T-helper 2 cell treated with Interferon-gamma antibody and Interleukin-4, amounts not matched to agents 100 ng/mL and 5 ng/mL, for 36 hours (primary cell): ENCODE results near the gene ASRGL1. TPM values are rescaled to one million over a fixed set of nuclear protein-coding genes. Genes with fewer than 3 reads are reported as not detected.

Experiments used
- intact Hi-C: fragments of 100-400 bp; cut with micrococcal nuclease; formaldehyde crosslinking; loops from one replicate; pipeline ENCODE4 v1.15.1; 2023
- total RNA-seq: library from RNA; stranded (reverse); gene quantifications from 2 replicates; pipeline ENCODE4 v1.2.3, GENCODE V29; 2022

Gene ASRGL1
- total RNA-seq, 1 donor from 2014 or later, result 11.3 TPM

- intact Hi-C loops, result loop anchor here (10.0 kb wide), 1 partner anchor 473 kb away; no protein-coding TSS in a partner anchor
Observed at GRCh38 chr11:62391642-62392425, 54.6 kb downstream of the ASRGL1 start.

- intact Hi-C loops, result loop anchor here (10.0 kb wide), 1 partner anchor 472 kb away; no protein-coding TSS in a partner anchor
Observed at GRCh38 chr11:62392506-62392905, 55.3 kb downstream of the ASRGL1 start.

DNA sequence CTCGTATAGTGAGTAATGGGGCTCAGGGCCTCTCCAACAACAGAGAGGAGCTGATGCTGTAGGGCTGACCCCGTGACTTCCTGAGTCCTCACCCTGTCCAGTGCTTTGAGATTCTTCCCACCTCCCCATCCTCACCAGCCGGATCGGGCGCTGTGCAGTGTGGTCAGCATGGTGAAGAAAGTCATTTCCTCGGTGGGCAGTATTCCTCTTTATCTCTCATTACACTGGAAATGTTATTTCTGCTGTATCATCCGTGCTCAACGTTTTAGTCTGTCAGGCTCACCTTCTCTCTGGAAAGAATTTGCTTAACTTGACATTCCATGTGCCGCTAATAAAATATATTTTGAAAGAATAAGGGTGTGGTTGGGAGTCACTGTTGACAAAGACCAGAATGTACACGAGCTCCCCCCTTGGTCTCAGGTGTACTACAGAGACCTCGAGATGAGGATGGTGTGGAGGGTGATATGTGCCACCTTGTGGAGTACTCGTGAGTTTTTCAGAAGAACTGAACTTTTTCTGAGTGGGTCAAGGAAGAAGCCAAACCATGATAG lies 55.9 kb downstream of the ASRGL1 start:
- intact Hi-C loops, result loop anchor here (10.0 kb wide), 1 partner anchor 472 kb away; no protein-coding TSS in a partner anchor

DNA sequence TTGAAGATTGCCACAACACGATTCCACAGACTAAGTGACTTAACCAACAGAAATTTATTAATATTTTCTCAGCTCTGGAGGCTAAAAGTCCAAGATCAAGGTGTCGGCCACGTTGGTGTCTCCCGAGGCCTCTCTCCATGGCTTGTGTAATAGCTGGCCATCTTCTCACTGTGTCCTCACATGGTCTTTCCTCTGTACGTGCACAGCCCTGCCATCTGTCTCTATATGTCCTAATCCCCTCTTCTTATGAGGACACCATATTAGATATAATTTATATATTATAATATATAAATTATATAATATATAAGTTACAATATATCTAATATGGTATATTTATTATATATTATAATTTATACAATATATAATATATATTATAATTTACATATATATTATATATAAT lies 56.5 kb downstream of the ASRGL1 start:
- intact Hi-C loops, result loop anchor here (1.0 to 10.0 kb wide), 2 partner anchors 167 to 471 kb away; no protein-coding TSS in a partner anchor

DNA sequence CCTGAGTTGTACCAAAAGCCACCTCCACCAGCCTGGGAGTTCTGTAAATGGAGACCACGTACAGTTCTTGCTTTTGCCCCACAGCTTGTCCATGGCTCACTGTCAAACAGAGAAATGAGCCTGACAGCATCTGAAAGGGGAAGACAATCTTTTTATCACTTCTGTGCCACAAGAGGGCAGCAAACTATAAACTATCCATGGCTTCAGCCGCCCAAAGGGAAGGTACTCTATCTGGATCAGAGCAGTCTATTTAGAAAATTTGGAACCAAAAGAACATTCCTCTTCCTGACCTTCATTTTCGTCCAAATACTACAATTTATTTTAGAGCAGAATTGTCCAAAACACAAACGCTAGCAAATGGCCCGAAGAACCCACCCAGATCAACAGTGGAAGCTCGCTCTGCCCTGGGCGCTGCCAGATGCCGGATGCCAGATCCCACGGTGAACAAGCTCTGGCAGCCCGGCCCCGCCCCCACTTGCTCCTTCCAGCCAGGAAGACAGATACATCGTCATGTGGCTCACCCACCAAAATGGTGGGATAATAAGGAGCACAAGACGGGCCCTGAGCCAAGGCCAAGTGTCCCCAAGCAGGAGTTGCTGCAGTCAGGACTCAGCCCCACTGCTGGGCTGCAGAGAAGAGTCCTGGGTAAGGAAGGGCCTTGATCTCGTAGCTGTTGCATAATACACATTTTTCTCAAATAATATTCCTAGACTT lies 57.7 kb downstream of the ASRGL1 start:
- intact Hi-C loops, result loop anchor here (1.0 to 10.0 kb wide), 3 partner anchors 148 to 470 kb away; no protein-coding TSS in a partner anchor

- intact Hi-C loops, result loop anchor here (1.0 to 10.0 kb wide), 2 partner anchors 147 to 469 kb away; no protein-coding TSS in a partner anchor
Observed at GRCh38 chr11:62395885-62396551, 58.8 kb downstream of the ASRGL1 start.

DNA sequence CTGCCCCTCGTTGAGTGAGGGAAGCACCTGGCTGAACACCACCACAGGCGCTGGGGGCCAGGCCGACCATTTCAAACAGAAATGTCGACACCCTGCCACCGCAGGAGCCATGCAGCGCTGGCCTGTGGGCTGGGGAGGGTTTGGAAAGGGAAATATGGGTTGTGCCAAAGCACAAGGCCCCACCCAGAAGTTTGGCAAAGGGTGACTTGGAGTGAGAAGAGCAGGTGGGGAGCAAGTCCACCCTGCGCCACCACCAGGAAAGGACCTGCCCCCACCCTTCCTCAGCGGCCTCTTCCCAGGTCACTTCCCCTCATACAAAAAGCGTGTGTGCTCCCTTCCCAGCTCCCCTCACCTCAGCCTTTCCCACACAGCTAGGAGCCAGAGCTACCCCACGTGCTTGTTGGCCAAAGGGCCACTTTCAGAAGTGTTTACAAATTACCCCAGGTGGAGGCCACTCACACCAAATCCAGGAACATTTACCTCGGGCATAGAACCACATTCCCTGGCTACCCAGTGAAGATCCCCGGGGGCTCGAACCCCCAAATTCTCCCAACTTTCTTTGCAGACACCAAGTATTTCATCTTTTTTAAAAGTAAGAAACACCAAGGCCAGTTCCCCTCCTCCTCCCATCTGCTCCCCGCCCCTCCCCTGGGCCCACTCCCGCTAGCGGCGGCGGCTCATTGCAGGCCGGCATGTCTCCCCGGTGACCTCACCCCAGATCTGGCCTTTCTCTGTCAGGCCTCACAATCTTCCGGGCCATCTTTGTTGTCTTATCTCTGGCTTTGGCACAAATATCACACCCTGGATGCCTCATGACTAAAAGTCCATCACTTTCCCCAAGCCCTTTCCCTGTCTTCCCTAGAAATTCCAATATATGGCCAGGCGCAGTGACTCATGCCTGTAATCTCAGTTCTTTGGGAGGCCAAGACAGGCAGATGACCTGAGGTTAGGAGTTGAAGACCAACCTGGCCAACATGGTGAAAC lies 61.1 kb downstream of the ASRGL1 start:
- intact Hi-C loops, result loop anchor here (10.0 kb wide), 1 partner anchor 466 kb away; no protein-coding TSS in a partner anchor

- intact Hi-C loops, result loop anchor here (10.0 kb wide), 1 partner anchor 465 kb away; no protein-coding TSS in a partner anchor
Observed at GRCh38 chr11:62399172-62399877, 62.1 kb downstream of the ASRGL1 start.

GRCh38 chr11:62399878-62400266 lies 62.6 kb downstream of the ASRGL1 start:
- intact Hi-C loops, result loop anchor here (10.0 kb wide), 1 partner anchor 465 kb away; no protein-coding TSS in a partner anchor

GRCh38 chr11:62400281-62400680 lies 63.0 kb downstream of the ASRGL1 start:
- intact Hi-C loops, result no loop called here

DNA sequence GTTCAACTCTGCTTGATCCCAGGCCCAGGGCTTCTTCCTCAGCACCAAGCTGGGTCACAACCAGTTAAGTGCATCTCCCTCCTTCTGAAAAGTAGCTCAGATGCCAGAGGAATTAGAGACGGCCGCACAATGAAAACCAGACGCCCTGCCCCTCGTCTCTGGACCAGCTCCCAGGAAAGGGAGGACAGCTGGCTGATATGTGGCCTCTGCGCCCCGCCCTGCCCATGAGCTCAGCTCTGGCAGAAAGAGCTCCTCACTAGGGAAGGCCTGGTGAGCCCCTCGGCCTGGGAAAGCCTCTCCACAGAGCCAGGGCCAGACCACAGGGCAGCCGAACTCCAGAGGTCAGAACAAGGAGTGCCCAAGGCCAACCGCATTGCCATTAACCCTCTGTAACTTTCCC lies 63.5 kb downstream of the ASRGL1 start:
- intact Hi-C loops, result no loop called here

GRCh38 chr11:62401356-62401755 lies 64.1 kb downstream of the ASRGL1 start:
- intact Hi-C loops, result no loop called here

- intact Hi-C loops, result no loop called here
Observed at GRCh38 chr11:62401811-62402210, 64.6 kb downstream of the ASRGL1 start.

DNA sequence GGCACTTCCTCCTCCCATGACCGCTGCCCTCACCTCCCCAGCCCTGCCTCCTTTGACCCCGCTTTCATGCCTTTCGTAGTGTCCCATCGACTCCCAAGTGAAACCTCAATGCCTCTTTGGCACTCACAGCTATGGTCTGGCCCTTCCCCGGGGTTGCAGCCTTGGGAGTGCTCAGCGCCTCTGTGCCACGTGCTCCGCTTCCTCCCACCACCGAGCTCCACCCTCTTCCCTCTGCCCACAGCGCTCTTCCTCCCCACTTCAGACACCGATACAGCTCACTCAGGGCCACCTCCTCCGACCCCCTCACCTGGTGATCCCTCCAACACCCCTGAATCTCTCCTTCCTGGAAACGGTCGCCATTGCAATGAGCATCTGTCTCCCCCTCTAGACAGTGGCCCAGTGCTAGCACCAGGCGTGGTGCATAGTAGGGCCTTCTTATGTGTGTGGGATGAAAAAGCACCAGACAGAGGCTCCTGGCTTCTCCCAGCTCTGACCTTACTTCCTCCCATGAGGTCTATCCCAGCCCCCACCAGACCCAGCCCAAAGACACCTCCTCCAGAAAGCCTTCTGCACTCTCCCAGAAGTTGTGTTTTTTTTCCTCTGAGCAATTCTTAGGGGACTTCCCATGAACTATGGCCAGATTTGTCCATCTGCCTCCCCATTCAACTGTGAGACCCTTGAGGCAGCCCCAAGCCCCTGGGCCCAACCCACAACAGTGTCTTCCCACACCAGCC lies 65.1 kb downstream of the ASRGL1 start:
- intact Hi-C loops, result no loop called here

- intact Hi-C loops, result no loop called here
Observed at GRCh38 chr11:62402960-62403730, 65.9 kb downstream of the ASRGL1 start.

GRCh38 chr11:62404435-62404834 lies 67.2 kb downstream of the ASRGL1 start:
- intact Hi-C loops, result no loop called here

DNA sequence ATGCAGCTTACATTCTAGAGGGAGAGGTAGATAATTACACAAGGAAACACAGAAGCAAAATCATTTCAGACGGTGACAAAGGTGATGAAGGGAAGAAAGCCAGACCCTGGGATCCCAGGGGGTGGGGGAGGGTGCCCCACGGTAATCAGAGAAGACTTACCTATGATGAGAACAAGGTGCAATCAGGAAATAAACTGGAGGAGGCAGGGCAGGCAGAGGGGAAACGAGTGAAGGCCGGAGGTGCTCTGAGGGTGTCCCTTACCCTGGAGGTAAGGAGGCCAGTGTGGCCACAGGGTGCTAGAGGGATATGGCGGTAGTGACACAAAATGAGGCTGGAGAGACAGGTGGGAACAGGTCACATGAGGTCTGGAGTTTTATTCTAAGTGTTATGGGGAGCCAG lies 67.7 kb downstream of the ASRGL1 start:
- intact Hi-C loops, result no loop called here

DNA sequence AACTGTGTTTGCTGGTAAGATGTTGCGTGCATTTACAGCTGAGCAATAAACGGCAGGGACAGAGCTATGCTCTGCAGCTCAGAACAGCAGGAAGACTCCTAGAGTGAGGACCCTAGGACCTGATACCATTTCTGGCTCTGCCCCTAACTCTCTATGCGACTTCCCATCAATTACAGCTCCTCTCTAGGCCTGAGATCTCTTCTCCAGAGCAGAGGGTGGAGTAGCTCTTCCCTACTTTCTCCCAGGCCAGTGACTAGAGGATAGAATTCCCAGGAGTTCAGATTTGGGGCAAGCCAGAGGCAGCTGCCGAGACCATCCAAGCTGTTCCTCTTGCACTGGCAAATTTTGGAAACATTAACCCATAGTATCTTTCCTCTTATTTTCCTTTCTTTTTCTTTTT lies 68.8 kb downstream of the ASRGL1 start:
- intact Hi-C loops, result no loop called here
